Choroid plexus epithelial cell (primary cell): Measurements from ENCODE around the gene RGS7BP.

Source experiments
- DNase-seq: peaks from one replicate; pipeline ENCODE4 v3.0.0-alpha.2; 2010; ENCODE audit warnings: low read depth
- H3K4me3 ChIP-seq: 2 replicates; pipeline ENCODE4 v1.5.1; 2011; ENCODE audit warnings: low read depth, mild to moderate bottlenecking, control low read depth, low read length, moderate library complexity
- TF ChIP-seq, protein P1 (sequence below): conservative IDR thresholded peaks from 2 replicates; pipeline ENCODE4 v1.5.1; 2011; ENCODE audit warnings: low read depth, mild to moderate bottlenecking, control low read depth, inconsistent platforms, low read length, moderate library complexity

The RGS7BP gene

GRCh38 chr5:64599226-64599625 lies 93.4 kb downstream of the RGS7BP start:
- TF ChIP-seq, protein P1, sequence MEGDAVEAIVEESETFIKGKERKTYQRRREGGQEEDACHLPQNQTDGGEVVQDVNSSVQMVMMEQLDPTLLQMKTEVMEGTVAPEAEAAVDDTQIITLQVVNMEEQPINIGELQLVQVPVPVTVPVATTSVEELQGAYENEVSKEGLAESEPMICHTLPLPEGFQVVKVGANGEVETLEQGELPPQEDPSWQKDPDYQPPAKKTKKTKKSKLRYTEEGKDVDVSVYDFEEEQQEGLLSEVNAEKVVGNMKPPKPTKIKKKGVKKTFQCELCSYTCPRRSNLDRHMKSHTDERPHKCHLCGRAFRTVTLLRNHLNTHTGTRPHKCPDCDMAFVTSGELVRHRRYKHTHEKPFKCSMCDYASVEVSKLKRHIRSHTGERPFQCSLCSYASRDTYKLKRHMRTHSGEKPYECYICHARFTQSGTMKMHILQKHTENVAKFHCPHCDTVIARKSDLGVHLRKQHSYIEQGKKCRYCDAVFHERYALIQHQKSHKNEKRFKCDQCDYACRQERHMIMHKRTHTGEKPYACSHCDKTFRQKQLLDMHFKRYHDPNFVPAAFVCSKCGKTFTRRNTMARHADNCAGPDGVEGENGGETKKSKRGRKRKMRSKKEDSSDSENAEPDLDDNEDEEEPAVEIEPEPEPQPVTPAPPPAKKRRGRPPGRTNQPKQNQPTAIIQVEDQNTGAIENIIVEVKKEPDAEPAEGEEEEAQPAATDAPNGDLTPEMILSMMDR = no peak
- no peak for DNase-seq
- H3K4me3 ChIP-seq = no peak overlapping the region

DNA sequence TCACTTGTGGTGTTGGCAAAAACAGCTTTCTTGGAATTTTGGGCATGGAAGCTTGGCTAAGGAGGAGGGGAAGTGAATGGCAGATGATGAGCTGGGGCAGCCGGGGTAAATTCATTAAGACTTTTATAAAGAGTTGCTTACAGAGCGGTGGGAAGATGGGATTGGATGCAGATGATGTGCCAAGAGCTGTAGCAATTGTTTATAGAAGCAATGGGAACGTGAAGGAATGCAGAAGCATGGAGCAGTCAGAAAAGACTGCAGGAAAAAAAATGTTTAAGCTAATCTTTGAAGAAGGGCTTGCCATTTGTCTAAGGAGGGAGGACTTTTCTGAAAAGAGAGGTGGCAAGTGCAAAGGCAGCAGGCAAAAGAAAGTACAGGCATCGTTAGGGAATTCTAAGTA lies 97.9 kb downstream of the RGS7BP start:
- no peak overlapping the region for H3K4me3 ChIP-seq
- DNase-seq = no peak
- TF ChIP-seq, protein P1 = no peak

GRCh38 chr5:64606926-64607325 lies 101.1 kb downstream of the RGS7BP start:
- H3K4me3 ChIP-seq = no peak overlapping the region
- no peak for DNase-seq
- TF ChIP-seq, protein P1 = no peak

GRCh38 chr5:64612344-64612961 lies 106.6 kb downstream of the RGS7BP start:
- TF ChIP-seq, protein P1 = peak; percentile 87
- DNase-seq = peak; percentile 85
- H3K4me3 ChIP-seq = no peak overlapping the region

- DNase-seq = no peak
- TF ChIP-seq, protein P1 = no peak
- no peak overlapping the region for H3K4me3 ChIP-seq
Measured at GRCh38 chr5:64615895-64616294, 110.1 kb downstream of the RGS7BP start.

GRCh38 chr5:64619609-64620008 lies 113.8 kb downstream of the RGS7BP start:
- DNase-seq = no peak
- TF ChIP-seq, protein P1 = no peak
- no peak overlapping the region for H3K4me3 ChIP-seq

DNA sequence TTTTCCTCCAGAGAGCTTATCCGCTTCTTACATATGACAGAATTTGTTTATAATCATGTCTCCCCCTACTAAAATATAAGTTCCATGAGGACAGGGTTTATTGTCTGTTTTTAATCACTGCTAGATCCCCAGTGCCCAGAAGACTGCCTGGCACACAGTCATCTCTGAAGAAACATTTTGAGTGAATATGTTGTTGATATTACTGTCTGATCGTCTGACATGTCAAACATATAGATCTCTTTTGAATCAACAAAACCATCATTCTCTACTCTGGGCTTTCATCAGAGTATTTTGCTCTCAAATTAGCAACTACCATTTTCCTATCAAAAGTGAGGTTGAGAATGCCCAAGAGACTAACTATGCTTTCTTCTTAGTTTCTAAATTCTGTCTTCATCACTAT lies 117.2 kb downstream of the RGS7BP start:
- DNase-seq = no peak
- no peak overlapping the region for H3K4me3 ChIP-seq
- TF ChIP-seq, protein P1 = no peak
